HepG2 (cell line): ENCODE results near the gene RHBDL1. TPM values are rescaled to one million over a fixed set of nuclear protein-coding genes. Genes with fewer than 3 reads are reported as not detected.

Experiments used
- AHR ChIP-seq: IDR thresholded peaks from 2 replicates; pipeline ENCODE4 v1.6.1; 2018; ENCODE audit warnings: missing genetic modification reagents, missing compliant biosample characterization
- ETV5 ChIP-seq: IDR thresholded peaks from 2 replicates; pipeline ENCODE4 v1.6.1; 2018; ENCODE audit warnings: missing biosample characterization, missing genetic modification reagents, inconsistent platforms, borderline replicate concordance
- HNRNPLL ChIP-seq: fragments of 200-400 bp; formaldehyde crosslinking; IDR thresholded peaks from 2 replicates; pipeline ENCODE4 v1.6.1; 2017; ENCODE audit warnings: mild to moderate bottlenecking, low read depth, low read length; ENCODE audit not compliant: poor library complexity, severe bottlenecking
- NFYB ChIP-seq: sonication (generic); formaldehyde crosslinking; IDR thresholded peaks from 2 replicates; pipeline ENCODE4 v1.4.0; 2020; ENCODE audit warnings: missing genetic modification reagents
- REPIN1 ChIP-seq: sonication (generic); formaldehyde crosslinking; IDR thresholded peaks from 2 replicates; pipeline ENCODE4 v1.8.0; 2022; ENCODE audit warnings: missing genetic modification reagents, low read depth, mild to moderate bottlenecking, borderline replicate concordance
- SATB2 ChIP-seq: sonication (generic); formaldehyde crosslinking; IDR thresholded peaks from 2 replicates; pipeline ENCODE4 v1.5.0; 2020; ENCODE audit warnings: missing genetic modification reagents
- ZNF441 ChIP-seq: sonication (generic); formaldehyde crosslinking; IDR thresholded peaks from 2 replicates; pipeline ENCODE4 v1.7.0; 2021; ENCODE audit warnings: missing genetic modification reagents, borderline replicate concordance
- ZNF530 ChIP-seq: sonication (generic); formaldehyde crosslinking; IDR thresholded peaks from 2 replicates; pipeline ENCODE4 v1.5.0; 2020; ENCODE audit warnings: low read depth, mild to moderate bottlenecking, missing genetic modification reagents
- ZNF777 ChIP-seq: sonication (generic); formaldehyde crosslinking; IDR thresholded peaks from 2 replicates; pipeline ENCODE4 v1.4.0; 2020; ENCODE audit warnings: missing genetic modification reagents
- polyA plus RNA-seq, 8 experiments: library from polyadenylated mRNA; depleted of rRNA in 3 of 8; stranded (reverse) in 7 of 8; unstranded in 1 of 8; fragments of >200 nt; fragmentation: Illumina TruSeq in 4 of 8; extraction: Trizol in 4 of 8; gene quantifications; 2 replicates each; pipeline versions ENCODE4 v1.2.1 to v1.2.3, GENCODE V29; 2011 to 2016; ENCODE audit warnings: low read depth in 4 of 8, missing spikeins in 1 of 8, mixed read lengths in 1 of 8; ENCODE audit not compliant: insufficient read depth in 1 of 8
- total RNA-seq, 5 experiments: library from RNA; depleted of rRNA; stranded (reverse); fragments of >200 nt; fragmentation: Illumina TruSeq; extraction: Trizol; gene quantifications; 2 replicates each; pipeline ENCODE4 v1.2.3, GENCODE V29; 2016; ENCODE audit warnings: low read depth in 1 of 5
- TF ChIP-seq, protein P1 (sequence below): sonication (generic); formaldehyde crosslinking; IDR thresholded peaks from 2 replicates; pipeline ENCODE4 v1.9.0; 2021; ENCODE audit warnings: mild to moderate bottlenecking, missing genetic modification reagents
- TF ChIP-seq, protein P2 (sequence below): sonication (generic); formaldehyde crosslinking; IDR thresholded peaks from 2 replicates; pipeline ENCODE4 v1.9.0; 2021; ENCODE audit warnings: missing genetic modification reagents, borderline replicate concordance
- TF ChIP-seq, protein P3 (sequence below): sonication (generic); formaldehyde crosslinking; IDR thresholded peaks from 2 replicates; pipeline ENCODE4 v1.8.0; 2023; ENCODE audit warnings: mild to moderate bottlenecking, missing genetic modification reagents
- TF ChIP-seq, protein P4 (sequence below): sonication (generic); formaldehyde crosslinking; IDR thresholded peaks from 2 replicates; pipeline ENCODE4 v1.4.0; 2020; ENCODE audit warnings: mild to moderate bottlenecking, missing genetic modification reagents, borderline replicate concordance
- TF ChIP-seq, protein P5 (sequence below): sonication (generic); formaldehyde crosslinking; conservative IDR thresholded peaks from 2 replicates; pipeline ENCODE4 v1.4.0; 2020; ENCODE audit warnings: missing genetic modification reagents
- TF ChIP-seq, protein P6 (sequence below): IDR thresholded peaks from 2 replicates; pipeline ENCODE4 v1.6.1; 2012; ENCODE audit warnings: inconsistent platforms

Gene RHBDL1
- total and polyA plus RNA-seq, 2 of the 13 experiments (the other 11 are each of a cell fraction or from before 2014, with no cell fraction given): 1.8 to 3.8 TPM

DNA sequence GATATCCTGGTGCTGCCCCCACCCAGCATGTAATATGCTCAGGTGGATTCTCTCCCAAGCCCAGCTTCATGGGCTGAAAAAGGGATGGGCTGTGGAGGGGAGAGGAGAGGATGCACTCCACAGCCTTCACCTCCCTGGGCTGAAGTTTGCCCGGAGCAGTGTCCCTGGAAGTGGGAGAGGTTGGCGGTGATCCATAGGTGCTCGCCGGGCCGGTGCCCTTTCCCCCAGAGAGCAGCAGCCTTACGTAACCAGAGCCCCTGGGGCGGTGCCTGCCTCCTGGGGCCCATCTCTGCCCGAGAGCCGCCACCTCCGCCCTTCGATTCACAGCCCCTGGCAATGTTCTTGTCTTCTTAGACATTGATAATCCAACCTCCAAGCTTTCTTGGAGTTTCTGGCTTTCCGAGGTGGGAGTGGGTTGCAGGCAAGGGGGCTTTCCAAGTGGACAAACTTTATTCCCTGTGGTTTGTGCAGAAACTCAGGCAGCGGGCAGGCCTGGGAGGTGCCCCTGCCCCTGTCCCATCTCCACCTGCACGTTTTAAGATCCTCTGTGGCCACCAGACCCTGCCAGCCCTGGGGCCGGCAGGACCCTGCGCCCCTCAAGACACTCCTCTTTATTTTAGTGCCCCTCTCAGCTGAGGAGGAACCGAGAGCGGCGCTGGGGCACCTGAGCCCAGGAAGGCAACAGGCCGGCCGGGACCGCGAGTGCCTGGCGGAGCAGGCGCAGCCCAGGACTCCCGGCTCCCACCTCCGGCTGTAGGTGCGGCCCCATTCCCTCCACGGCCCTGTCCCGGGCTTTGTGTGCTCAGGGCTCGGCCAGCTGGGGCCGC is 29.4 kb upstream of the RHBDL1 start (continued):
- TF ChIP-seq, protein P1, sequence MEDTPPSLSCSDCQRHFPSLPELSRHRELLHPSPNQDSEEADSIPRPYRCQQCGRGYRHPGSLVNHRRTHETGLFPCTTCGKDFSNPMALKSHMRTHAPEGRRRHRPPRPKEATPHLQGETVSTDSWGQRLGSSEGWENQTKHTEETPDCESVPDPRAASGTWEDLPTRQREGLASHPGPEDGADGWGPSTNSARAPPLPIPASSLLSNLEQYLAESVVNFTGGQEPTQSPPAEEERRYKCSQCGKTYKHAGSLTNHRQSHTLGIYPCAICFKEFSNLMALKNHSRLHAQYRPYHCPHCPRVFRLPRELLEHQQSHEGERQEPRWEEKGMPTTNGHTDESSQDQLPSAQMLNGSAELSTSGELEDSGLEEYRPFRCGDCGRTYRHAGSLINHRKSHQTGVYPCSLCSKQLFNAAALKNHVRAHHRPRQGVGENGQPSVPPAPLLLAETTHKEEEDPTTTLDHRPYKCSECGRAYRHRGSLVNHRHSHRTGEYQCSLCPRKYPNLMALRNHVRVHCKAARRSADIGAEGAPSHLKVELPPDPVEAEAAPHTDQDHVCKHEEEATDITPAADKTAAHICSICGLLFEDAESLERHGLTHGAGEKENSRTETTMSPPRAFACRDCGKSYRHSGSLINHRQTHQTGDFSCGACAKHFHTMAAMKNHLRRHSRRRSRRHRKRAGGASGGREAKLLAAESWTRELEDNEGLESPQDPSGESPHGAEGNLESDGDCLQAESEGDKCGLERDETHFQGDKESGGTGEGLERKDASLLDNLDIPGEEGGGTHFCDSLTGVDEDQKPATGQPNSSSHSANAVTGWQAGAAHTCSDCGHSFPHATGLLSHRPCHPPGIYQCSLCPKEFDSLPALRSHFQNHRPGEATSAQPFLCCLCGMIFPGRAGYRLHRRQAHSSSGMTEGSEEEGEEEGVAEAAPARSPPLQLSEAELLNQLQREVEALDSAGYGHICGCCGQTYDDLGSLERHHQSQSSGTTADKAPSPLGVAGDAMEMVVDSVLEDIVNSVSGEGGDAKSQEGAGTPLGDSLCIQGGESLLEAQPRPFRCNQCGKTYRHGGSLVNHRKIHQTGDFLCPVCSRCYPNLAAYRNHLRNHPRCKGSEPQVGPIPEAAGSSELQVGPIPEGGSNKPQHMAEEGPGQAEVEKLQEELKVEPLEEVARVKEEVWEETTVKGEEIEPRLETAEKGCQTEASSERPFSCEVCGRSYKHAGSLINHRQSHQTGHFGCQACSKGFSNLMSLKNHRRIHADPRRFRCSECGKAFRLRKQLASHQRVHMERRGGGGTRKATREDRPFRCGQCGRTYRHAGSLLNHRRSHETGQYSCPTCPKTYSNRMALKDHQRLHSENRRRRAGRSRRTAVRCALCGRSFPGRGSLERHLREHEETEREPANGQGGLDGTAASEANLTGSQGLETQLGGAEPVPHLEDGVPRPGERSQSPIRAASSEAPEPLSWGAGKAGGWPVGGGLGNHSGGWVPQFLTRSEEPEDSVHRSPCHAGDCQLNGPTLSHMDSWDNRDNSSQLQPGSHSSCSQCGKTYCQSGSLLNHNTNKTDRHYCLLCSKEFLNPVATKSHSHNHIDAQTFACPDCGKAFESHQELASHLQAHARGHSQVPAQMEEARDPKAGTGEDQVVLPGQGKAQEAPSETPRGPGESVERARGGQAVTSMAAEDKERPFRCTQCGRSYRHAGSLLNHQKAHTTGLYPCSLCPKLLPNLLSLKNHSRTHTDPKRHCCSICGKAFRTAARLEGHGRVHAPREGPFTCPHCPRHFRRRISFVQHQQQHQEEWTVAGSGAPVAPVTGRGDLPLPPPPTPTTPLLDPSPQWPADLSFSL (CRISPR knock-in tag): no peak
- TF ChIP-seq ZNF530 (CRISPR knock-in tag): no peak
- peak; percentile 31; the same call in 1 of the 2 replicates for TF ChIP-seq ETV5 (CRISPR knock-in tag)
- TF ChIP-seq HNRNPLL: peak; percentile 52
- TF ChIP-seq, protein P2, sequence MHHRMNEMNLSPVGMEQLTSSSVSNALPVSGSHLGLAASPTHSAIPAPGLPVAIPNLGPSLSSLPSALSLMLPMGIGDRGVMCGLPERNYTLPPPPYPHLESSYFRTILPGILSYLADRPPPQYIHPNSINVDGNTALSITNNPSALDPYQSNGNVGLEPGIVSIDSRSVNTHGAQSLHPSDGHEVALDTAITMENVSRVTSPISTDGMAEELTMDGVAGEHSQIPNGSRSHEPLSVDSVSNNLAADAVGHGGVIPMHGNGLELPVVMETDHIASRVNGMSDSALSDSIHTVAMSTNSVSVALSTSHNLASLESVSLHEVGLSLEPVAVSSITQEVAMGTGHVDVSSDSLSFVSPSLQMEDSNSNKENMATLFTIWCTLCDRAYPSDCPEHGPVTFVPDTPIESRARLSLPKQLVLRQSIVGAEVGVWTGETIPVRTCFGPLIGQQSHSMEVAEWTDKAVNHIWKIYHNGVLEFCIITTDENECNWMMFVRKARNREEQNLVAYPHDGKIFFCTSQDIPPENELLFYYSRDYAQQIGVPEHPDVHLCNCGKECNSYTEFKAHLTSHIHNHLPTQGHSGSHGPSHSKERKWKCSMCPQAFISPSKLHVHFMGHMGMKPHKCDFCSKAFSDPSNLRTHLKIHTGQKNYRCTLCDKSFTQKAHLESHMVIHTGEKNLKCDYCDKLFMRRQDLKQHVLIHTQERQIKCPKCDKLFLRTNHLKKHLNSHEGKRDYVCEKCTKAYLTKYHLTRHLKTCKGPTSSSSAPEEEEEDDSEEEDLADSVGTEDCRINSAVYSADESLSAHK (CRISPR knock-in tag): no peak
- TF ChIP-seq, protein P3, sequence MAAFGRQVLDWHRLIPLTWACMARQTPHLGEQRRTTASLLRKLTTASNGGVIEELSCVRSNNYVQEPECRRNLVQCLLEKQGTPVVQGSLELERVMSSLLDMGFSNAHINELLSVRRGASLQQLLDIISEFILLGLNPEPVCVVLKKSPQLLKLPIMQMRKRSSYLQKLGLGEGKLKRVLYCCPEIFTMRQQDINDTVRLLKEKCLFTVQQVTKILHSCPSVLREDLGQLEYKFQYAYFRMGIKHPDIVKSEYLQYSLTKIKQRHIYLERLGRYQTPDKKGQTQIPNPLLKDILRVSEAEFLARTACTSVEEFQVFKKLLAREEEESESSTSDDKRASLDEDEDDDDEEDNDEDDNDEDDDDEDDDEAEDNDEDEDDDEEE (CRISPR knock-in tag): no peak
- TF ChIP-seq, protein P4, sequence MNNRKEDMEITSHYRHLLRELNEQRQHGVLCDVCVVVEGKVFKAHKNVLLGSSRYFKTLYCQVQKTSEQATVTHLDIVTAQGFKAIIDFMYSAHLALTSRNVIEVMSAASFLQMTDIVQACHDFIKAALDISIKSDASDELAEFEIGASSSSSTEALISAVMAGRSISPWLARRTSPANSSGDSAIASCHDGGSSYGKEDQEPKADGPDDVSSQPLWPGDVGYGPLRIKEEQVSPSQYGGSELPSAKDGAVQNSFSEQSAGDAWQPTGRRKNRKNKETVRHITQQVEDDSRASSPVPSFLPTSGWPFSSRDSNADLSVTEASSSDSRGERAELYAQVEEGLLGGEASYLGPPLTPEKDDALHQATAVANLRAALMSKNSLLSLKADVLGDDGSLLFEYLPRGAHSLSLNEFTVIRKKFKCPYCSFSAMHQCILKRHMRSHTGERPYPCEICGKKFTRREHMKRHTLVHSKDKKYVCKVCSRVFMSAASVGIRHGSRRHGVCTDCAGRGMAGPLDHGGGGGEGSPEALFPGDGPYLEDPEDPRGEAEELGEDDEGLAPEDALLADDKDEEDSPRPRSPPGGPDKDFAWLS (CRISPR knock-in tag): no peak
- TF ChIP-seq SATB2: no peak
- TF ChIP-seq ZNF441 (CRISPR knock-in tag): peak; percentile 58; the same call in 1 of the 2 replicates
- no peak for TF ChIP-seq ZNF777 (CRISPR knock-in tag)
- TF ChIP-seq, protein P5, sequence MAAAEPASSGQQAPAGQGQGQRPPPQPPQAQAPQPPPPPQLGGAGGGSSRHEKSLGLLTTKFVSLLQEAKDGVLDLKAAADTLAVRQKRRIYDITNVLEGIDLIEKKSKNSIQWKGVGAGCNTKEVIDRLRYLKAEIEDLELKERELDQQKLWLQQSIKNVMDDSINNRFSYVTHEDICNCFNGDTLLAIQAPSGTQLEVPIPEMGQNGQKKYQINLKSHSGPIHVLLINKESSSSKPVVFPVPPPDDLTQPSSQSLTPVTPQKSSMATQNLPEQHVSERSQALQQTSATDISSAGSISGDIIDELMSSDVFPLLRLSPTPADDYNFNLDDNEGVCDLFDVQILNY (CRISPR knock-in tag): no peak
- TF ChIP-seq, protein P6, sequence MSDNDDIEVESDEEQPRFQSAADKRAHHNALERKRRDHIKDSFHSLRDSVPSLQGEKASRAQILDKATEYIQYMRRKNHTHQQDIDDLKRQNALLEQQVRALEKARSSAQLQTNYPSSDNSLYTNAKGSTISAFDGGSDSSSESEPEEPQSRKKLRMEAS: no peak
- TF ChIP-seq AHR (CRISPR knock-in tag): no peak
- TF ChIP-seq NFYB: no peak
- no peak for TF ChIP-seq REPIN1 (CRISPR knock-in tag)
